NCI-H2081 (cell line): ENCODE data around the gene GSTM4.
"Not testable (repeated sequence)": the region's sequence is repeated elsewhere in the genome, so short reads cannot be mapped to it uniquely, and the experiment has no call there.

Experiments
- DNase-seq, 2 experiments: peaks; one replicate each; lab custom pipeline; 2025; lab: John Stamatoyannopoulos, UW

Gene GSTM4

GRCh38 chr1:109637446-109637845, 18.5 kb upstream of the GSTM4 start:
- no peak for DNase-seq

- DNase-seq = no peak
Observed at GRCh38 chr1:109639063-109639840, 16.6 kb upstream of the GSTM4 start.

GRCh38 chr1:109639841-109640184, 16.1 kb upstream of the GSTM4 start:
- DNase-seq = no peak

- DNase-seq = peak; percentile 16 to 31
Observed at GRCh38 chr1:109640285-109640865, 15.5 kb upstream of the GSTM4 start.

- no peak for DNase-seq
Observed at GRCh38 chr1:109641078-109641740, 14.7 kb upstream of the GSTM4 start.

- DNase-seq = no peak
Observed at GRCh38 chr1:109641861-109642260, 14.0 kb upstream of the GSTM4 start.

- DNase-seq = no peak
Observed at GRCh38 chr1:109642626-109643025, 13.3 kb upstream of the GSTM4 start.

GRCh38 chr1:109643385-109644230, 12.3 kb upstream of the GSTM4 start:
- peak in 1 of 2 experiments; percentile 13 for DNase-seq

- no peak for DNase-seq
Observed at GRCh38 chr1:109644670-109645069, 11.2 kb upstream of the GSTM4 start.

- peak; percentile 25 to 32 for DNase-seq
Observed at GRCh38 chr1:109649491-109649914, 6.4 kb upstream of the GSTM4 start.

GRCh38 chr1:109650609-109651008, 5.3 kb upstream of the GSTM4 start:
- DNase-seq = no peak

- no peak for DNase-seq
Observed at GRCh38 chr1:109652402-109652801, 3.5 kb upstream of the GSTM4 start.

GRCh38 chr1:109653306-109653705, 2.6 kb upstream of the GSTM4 start:
- DNase-seq = no peak

- DNase-seq = no peak
Observed at GRCh38 chr1:109654519-109654918, 1.4 kb upstream of the GSTM4 start.

GRCh38 chr1:109657395-109657794, 1.5 kb downstream of the GSTM4 start:
- no peak for DNase-seq

- DNase-seq = no peak
Observed at GRCh38 chr1:109657970-109658369, 2.1 kb downstream of the GSTM4 start.

GRCh38 chr1:109658533-109659042, 2.7 kb downstream of the GSTM4 start:
- DNase-seq = no peak

- DNase-seq = no peak
Observed at GRCh38 chr1:109659145-109659544, 3.2 kb downstream of the GSTM4 start.

GRCh38 chr1:109659997-109660690, 4.2 kb downstream of the GSTM4 start:
- DNase-seq = no peak

GRCh38 chr1:109660691-109661026, 4.8 kb downstream of the GSTM4 start:
- not testable (repeated sequence) for DNase-seq

GRCh38 chr1:109661391-109661790, 5.5 kb downstream of the GSTM4 start:
- DNase-seq = no peak

- DNase-seq = no peak
Observed at GRCh38 chr1:109664671-109665070, 8.8 kb downstream of the GSTM4 start.
